Endodermal cell (in vitro differentiated cells): ENCODE results near the gene ADM5. TPM values are rescaled to one million over a fixed set of nuclear protein-coding genes. Genes with fewer than 3 reads are reported as not detected.

Experiments
- DNase-seq: peaks from one replicate; pipeline ENCODE4 v3.0.0-alpha.2; 2017
- H3K27ac ChIP-seq: 2 replicates; pipeline ENCODE4 v1.5.1; 2013; ENCODE audit warnings: mild to moderate bottlenecking, low read depth, low read length, moderate library complexity
- H3K27me3 ChIP-seq: 2 replicates; pipeline ENCODE4 v1.6.1; 2013; ENCODE audit warnings: mild to moderate bottlenecking, low read length, moderate library complexity; ENCODE audit not compliant: insufficient read depth, control insufficient read depth, poor library complexity, severe bottlenecking
- H3K36me3 ChIP-seq: 2 replicates; pipeline ENCODE4 v1.7.0; 2013; ENCODE audit warnings: mild to moderate bottlenecking, low read length, moderate library complexity; ENCODE audit not compliant: control insufficient read depth, insufficient read depth
- H3K4me1 ChIP-seq: one replicate; pipeline ENCODE4 v1.7.0; 2013; ENCODE audit warnings: low read length; ENCODE audit not compliant: control insufficient read depth, insufficient read depth
- H3K4me3 ChIP-seq: 2 replicates; pipeline ENCODE4 v1.5.1; 2013; ENCODE audit warnings: mild to moderate bottlenecking, low read length, moderate library complexity
- H3K9ac ChIP-seq: 2 replicates; pipeline ENCODE4 v1.6.1; 2013; ENCODE audit warnings: mild to moderate bottlenecking, low read length, moderate library complexity; ENCODE audit not compliant: poor library complexity, severe bottlenecking; ENCODE audit errors: extremely low read depth
- H3K9me3 ChIP-seq: 2 replicates; pipeline ENCODE4 v1.6.1; 2013; ENCODE audit warnings: mild to moderate bottlenecking, low read length, moderate library complexity; ENCODE audit not compliant: control insufficient read depth
- H3K27ac Mint-ChIP-seq: 2 replicates; pipeline ENCODE4 v1.8.0; 2020; ENCODE audit warnings: mixed read lengths
- H3K27me3 Mint-ChIP-seq: 2 replicates; pipeline ENCODE4 v1.8.0; 2021; ENCODE audit warnings: mild to moderate bottlenecking, mixed read lengths; ENCODE audit not compliant: insufficient read depth
- H3K36me3 Mint-ChIP-seq: 2 replicates; pipeline ENCODE4 v1.8.0; 2020; ENCODE audit warnings: low read depth, mixed read lengths
- H3K4me1 Mint-ChIP-seq: 2 replicates; pipeline ENCODE4 v1.8.0; 2020; ENCODE audit warnings: mixed read lengths
- H3K4me3 Mint-ChIP-seq: 2 replicates; pipeline ENCODE4 v1.8.0; 2020; ENCODE audit warnings: mild to moderate bottlenecking, moderate library complexity, mixed read lengths
- H3K9me3 Mint-ChIP-seq: 2 replicates; pipeline ENCODE4 v1.8.0; 2020; ENCODE audit warnings: mild to moderate bottlenecking, mixed read lengths
- CTCF ChIP-seq: fragments of 200-600 bp; sonication (generic); conservative IDR thresholded peaks from 2 replicates; pipeline ENCODE4 v1.5.0; 2021; ENCODE audit warnings: antibody characterized with exemption, mild to moderate bottlenecking
- WGBS, 2 experiments: methylation state at CpG; one replicate each; pipeline versions ENCODE4 v1.1.5 to v1.1.7; 2013; ENCODE audit warnings: missing lambda C conversion rate in 2 of 2, mixed read lengths in 1 of 2; ENCODE audit not compliant: insufficient coverage in 1 of 2, insufficient read length in 1 of 2; 5-methylcytosine and 5-hydroxymethylcytosine counted together
- total RNA-seq, 2 donors: library from RNA; stranded (reverse); fragmentation: NEBNext Ultra II Directional in 1 of 2; extraction: Animal tissue kit (Norgen Biotek cat#: 25700) in 1 of 2; gene quantifications; 2 replicates in 1 of 2; 3 replicates in 1 of 2; pipeline ENCODE4 v1.2.1, GENCODE V29; 2021

ADM5 gene
- total RNA-seq, 2 donors from 2014 or later: 4.6 to 7.7 TPM

- Mint-ChIP-seq H3K4me1 (peaks cover 13% of the 10 kb centered on the region), H3K36me3 (peaks cover 42% of the 10 kb centered on the region), H3K9me3 (no peaks in the 10 kb centered on the region), H3K27ac (no peak overlapping the region), H3K27me3 (no peaks in the 10 kb centered on the region), H3K4me3 (no peak overlapping the region)
- 91 to 95% methylated on average over 10 to 26 of the region's 26 CpGs for WGBS, 2 experiments
- no peak overlapping the region for H3K9ac ChIP-seq
- DNase-seq: no peak
- H3K27me3 ChIP-seq: no peaks in the 10 kb centered on the region
- H3K9me3 ChIP-seq: no peaks in the 10 kb centered on the region
- no peak for TF ChIP-seq CTCF
- H3K27ac ChIP-seq: peak overlapping the region; percentile 55
- H3K4me1 ChIP-seq: no peaks in the 10 kb centered on the region
- H3K4me3 ChIP-seq: no peak overlapping the region
- peaks cover 39% of the 10 kb centered on the region for H3K36me3 ChIP-seq
Observed at GRCh38 chr19:49687566-49688316, 1.7 kb upstream of the ADM5 start.

- Histone ChIP-seq H3K4me3 (no peak overlapping the region), H3K9me3 (no peaks in the 10 kb centered on the region), H3K9ac (no peak overlapping the region), H3K4me1 (no peaks in the 10 kb centered on the region), H3K27ac (no peak overlapping the region), H3K36me3 (peaks cover 32% of the 10 kb centered on the region), H3K27me3 (no peaks in the 10 kb centered on the region)
- DNase-seq: no peak
- H3K4me1 Mint-ChIP-seq: peaks cover 13% of the 10 kb centered on the region
- no peaks in the 10 kb centered on the region for H3K9me3 Mint-ChIP-seq
- no peaks in the 10 kb centered on the region for H3K27me3 Mint-ChIP-seq
- H3K4me3 Mint-ChIP-seq: no peak overlapping the region
- no peak for TF ChIP-seq CTCF
- 96 to 100% methylated on average over 2 to 12 of the region's 12 CpGs for WGBS, 2 experiments
- H3K36me3 Mint-ChIP-seq: peaks cover 36% of the 10 kb centered on the region
- H3K27ac Mint-ChIP-seq: peak overlapping the region; percentile 45
Observed at GRCh38 chr19:49688531-49689132, 762 bp upstream of the ADM5 start.

- Histone ChIP-seq H3K4me3 (peak overlapping the region; percentile 82), H3K9ac (peak overlapping the region; percentile 63), H3K9me3 (no peaks in the 10 kb centered on the region), H3K27ac (peak overlapping the region; percentile 58), H3K4me1 (no peaks in the 10 kb centered on the region), H3K36me3 (peaks cover 16% of the 10 kb centered on the region), H3K27me3 (no peaks in the 10 kb centered on the region)
- peaks cover 13% of the 10 kb centered on the region for H3K4me1 Mint-ChIP-seq
- peak overlapping the region; percentile 78 for H3K4me3 Mint-ChIP-seq
- peaks cover 28% of the 10 kb centered on the region for H3K36me3 Mint-ChIP-seq
- peak overlapping the region; percentile 94 for H3K27ac Mint-ChIP-seq
- DNase-seq: no peak
- WGBS, 2 experiments: 86 to 93% methylated on average over 36 to 39 of the region's 39 CpGs
- H3K27me3 Mint-ChIP-seq: no peaks in the 10 kb centered on the region
- no peaks in the 10 kb centered on the region for H3K9me3 Mint-ChIP-seq
- peak; percentile 2 for TF ChIP-seq CTCF
Observed at GRCh38 chr19:49690079-49690655, 773 bp downstream of the ADM5 start.
